ENCODE data around the gene INAFM1. TPM values are rescaled to one million over a fixed set of nuclear protein-coding genes. Genes with fewer than 3 reads are reported as not detected.
A peak's percentile ranks its signal among the peaks of the same experiment; 100 is the strongest.

INAFM1 gene
- total RNA-seq (ENCODE audit: low replicate concordance) = 1.6 and 2.3 TPM in 2 replicates

GRCh38 chr19:47274071-47274890, at the start of gene INAFM1:
INAFM1 (plus strand) TSS chr19:47274885; CDS start chr19:47274920, 35 bp downstream.
- peak; percentile 92 for DNase-seq (ENCODE audit: low read depth)

GRCh38 chr19:47225746-47226425, 48.8 kb upstream of the INAFM1 start:
- TF ChIP-seq CTCF (IDR thresholded peaks at IDR 0.05; ENCODE audit: insufficient read depth, low read length) = peak; percentile 14
- DNase-seq (ENCODE audit: low read depth) = peak; percentile 85
- peak overlapping the region; percentile 100 for H3K4me3 ChIP-seq (ENCODE audit: low read depth, low read length)

More at GRCh38 chr19:47274071-47274890, at the start of gene INAFM1:
- no peak for TF ChIP-seq CTCF (IDR thresholded peaks at IDR 0.05; ENCODE audit: insufficient read depth, low read length)
- H3K4me3 ChIP-seq (ENCODE audit: low read depth, low read length) = peak within 1 kb of the TSS; percentile 82

GRCh38 chr19:47226426-47227351, 48.0 kb upstream of the INAFM1 start:
- DNase-seq (ENCODE audit: low read depth) = peak; percentile 76
- TF ChIP-seq CTCF (IDR thresholded peaks at IDR 0.05; ENCODE audit: insufficient read depth, low read length) = no peak
- H3K4me3 ChIP-seq (ENCODE audit: low read depth, low read length) = peak overlapping the region; percentile 100

GRCh38 chr19:47227352-47228167, 47.1 kb upstream of the INAFM1 start:
- DNase-seq (ENCODE audit: low read depth) = peak; percentile 95
- peak overlapping the region; percentile 100 for H3K4me3 ChIP-seq (ENCODE audit: low read depth, low read length)
- no peak for TF ChIP-seq CTCF (IDR thresholded peaks at IDR 0.05; ENCODE audit: insufficient read depth, low read length)

- DNase-seq (ENCODE audit: low read depth) = peak; percentile 22
- H3K4me3 ChIP-seq (ENCODE audit: low read depth, low read length) = peak overlapping the region; percentile 100
- no peak for TF ChIP-seq CTCF (IDR thresholded peaks at IDR 0.05; ENCODE audit: insufficient read depth, low read length)
Measured at GRCh38 chr19:47228168-47228936, 46.3 kb upstream of the INAFM1 start.
